Endothelial cell of umbilical vein (primary cell): Measurements from ENCODE around the gene ACP1.

Source experiments
- JUN ChIP-seq: IDR thresholded peaks from 2 replicates; pipeline ENCODE4 v1.6.1; 2011; ENCODE audit warnings: borderline replicate concordance, low read depth; ENCODE audit not compliant: insufficient read length, insufficient read depth
- POLR2A ChIP-seq: IDR thresholded peaks from 2 replicates; pipeline ENCODE4 v1.6.1; 2012; ENCODE audit warnings: low read depth, mild to moderate bottlenecking, control low read depth, low read length
- POLR2AphosphoS5 ChIP-seq: IDR thresholded peaks from 2 replicates; pipeline ENCODE4 v1.6.1; 2012; ENCODE audit warnings: low read depth, mild to moderate bottlenecking, control low read depth, low read length, moderate library complexity; ENCODE audit not compliant: insufficient read depth
- TF ChIP-seq, protein P1 (sequence below), 2 donors: IDR thresholded peaks; 1 replicate in 1 of 2; 2 replicates in 1 of 2; pipeline ENCODE4 v1.5.1; 2011; ENCODE audit warnings: low read length in 2 of 2, mild to moderate bottlenecking in 2 of 2, moderate library complexity in 2 of 2, control low read depth in 1 of 2, inconsistent platforms in 1 of 2, low read depth in 1 of 2; ENCODE audit not compliant: insufficient read depth in 1 of 2; ENCODE audit errors: extremely low read depth in 1 of 2

DNA sequence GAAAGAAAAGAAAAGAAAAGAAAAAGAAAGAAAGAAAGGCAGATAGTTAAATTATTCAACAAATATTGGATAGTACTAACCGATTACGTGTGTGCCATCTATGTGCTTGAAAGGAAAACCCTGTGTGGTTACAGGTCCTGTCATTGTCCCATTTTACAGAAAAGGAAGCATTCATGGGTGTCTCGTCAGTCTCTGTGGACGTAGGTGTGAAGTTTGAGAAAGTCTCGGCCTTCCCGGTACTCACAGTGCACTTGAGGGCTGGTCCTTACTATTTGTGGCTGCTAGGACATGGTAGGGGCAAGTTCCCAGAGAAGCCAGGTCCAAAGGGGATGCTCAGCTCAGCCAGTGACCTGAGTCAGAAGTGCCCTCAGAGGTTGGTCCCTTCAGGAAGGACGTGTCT lies 20.2 kb upstream of the ACP1 start:
- TF ChIP-seq, protein P1, sequence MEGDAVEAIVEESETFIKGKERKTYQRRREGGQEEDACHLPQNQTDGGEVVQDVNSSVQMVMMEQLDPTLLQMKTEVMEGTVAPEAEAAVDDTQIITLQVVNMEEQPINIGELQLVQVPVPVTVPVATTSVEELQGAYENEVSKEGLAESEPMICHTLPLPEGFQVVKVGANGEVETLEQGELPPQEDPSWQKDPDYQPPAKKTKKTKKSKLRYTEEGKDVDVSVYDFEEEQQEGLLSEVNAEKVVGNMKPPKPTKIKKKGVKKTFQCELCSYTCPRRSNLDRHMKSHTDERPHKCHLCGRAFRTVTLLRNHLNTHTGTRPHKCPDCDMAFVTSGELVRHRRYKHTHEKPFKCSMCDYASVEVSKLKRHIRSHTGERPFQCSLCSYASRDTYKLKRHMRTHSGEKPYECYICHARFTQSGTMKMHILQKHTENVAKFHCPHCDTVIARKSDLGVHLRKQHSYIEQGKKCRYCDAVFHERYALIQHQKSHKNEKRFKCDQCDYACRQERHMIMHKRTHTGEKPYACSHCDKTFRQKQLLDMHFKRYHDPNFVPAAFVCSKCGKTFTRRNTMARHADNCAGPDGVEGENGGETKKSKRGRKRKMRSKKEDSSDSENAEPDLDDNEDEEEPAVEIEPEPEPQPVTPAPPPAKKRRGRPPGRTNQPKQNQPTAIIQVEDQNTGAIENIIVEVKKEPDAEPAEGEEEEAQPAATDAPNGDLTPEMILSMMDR (IDR thresholded peaks at IDR 0.05; ENCODE audit: extremely low read depth in 1 of 2, insufficient read depth in 1 of 2, low read depth in 1 of 2, low read length in 2 of 2): no peak
- no peak for TF ChIP-seq JUN
- no peak for TF ChIP-seq POLR2A
- no peak for TF ChIP-seq POLR2AphosphoS5
